ENCODE results near the gene BTBD6. TPM values are rescaled to one million over a fixed set of nuclear protein-coding genes. Genes with fewer than 3 reads are reported as not detected.

The BTBD6 gene
- total RNA-seq, 1 donor from 2014 or later, result 36.3 TPM

DNA sequence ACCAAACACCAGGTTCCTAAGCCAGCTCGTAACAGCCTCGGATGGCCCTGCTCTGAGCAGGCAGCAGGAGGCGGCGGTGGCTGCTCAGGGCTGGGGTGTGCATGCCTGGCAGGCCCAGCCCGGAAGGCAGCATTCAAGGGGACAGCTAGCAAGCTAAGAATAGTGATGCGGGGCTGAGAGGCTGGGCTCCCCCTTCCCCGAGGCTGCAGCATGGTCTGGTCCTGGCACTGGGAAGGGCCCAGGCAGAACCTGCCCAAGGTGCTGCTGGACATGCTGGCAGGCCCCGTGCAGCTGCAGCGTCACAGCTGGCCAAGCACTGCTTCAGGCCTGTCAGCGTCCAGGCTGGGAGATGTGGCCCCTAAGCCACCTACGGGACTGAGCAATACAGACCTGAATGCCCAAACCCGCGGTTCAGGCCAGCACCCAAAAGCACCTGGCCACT, 40.9 kb upstream of the BTBD6 start:
- Mint-ChIP-seq H3K36me3 (ENCODE audit: unreplicated experiment) (no peaks in the 10 kb centered on the region), H3K27me3 (ENCODE audit: unreplicated experiment) (peaks cover 10% of the 10 kb centered on the region), H3K27ac (ENCODE audit: unreplicated experiment) (no peak overlapping the region), H3K9me3 (ENCODE audit: unreplicated experiment) (peaks cover 6% of the 10 kb centered on the region), H3K4me1 (ENCODE audit: low read depth, unreplicated experiment) (peaks cover 5% of the 10 kb centered on the region), H3K4me3 (ENCODE audit: unreplicated experiment) (no peak overlapping the region)
- peak; percentile 42 for DNase-seq
- TF ChIP-seq, protein P1, sequence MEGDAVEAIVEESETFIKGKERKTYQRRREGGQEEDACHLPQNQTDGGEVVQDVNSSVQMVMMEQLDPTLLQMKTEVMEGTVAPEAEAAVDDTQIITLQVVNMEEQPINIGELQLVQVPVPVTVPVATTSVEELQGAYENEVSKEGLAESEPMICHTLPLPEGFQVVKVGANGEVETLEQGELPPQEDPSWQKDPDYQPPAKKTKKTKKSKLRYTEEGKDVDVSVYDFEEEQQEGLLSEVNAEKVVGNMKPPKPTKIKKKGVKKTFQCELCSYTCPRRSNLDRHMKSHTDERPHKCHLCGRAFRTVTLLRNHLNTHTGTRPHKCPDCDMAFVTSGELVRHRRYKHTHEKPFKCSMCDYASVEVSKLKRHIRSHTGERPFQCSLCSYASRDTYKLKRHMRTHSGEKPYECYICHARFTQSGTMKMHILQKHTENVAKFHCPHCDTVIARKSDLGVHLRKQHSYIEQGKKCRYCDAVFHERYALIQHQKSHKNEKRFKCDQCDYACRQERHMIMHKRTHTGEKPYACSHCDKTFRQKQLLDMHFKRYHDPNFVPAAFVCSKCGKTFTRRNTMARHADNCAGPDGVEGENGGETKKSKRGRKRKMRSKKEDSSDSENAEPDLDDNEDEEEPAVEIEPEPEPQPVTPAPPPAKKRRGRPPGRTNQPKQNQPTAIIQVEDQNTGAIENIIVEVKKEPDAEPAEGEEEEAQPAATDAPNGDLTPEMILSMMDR (IDR thresholded peaks at IDR 0.05; ENCODE audit: partially characterized antibody, unreplicated experiment), result no peak

GRCh38 chr14:105207996-105208737, 40.2 kb upstream of the BTBD6 start:
- peak; percentile 17 for DNase-seq
- TF ChIP-seq, protein P1 (IDR thresholded peaks at IDR 0.05; ENCODE audit: partially characterized antibody, unreplicated experiment), result no peak
- no peak overlapping the region for H3K4me3 Mint-ChIP-seq (ENCODE audit: unreplicated experiment)
- H3K27ac Mint-ChIP-seq (ENCODE audit: unreplicated experiment), result no peak overlapping the region
- no peaks in the 10 kb centered on the region for H3K36me3 Mint-ChIP-seq (ENCODE audit: unreplicated experiment)
- peaks cover 7% of the 10 kb centered on the region for H3K9me3 Mint-ChIP-seq (ENCODE audit: unreplicated experiment)
- H3K4me1 Mint-ChIP-seq (ENCODE audit: low read depth, unreplicated experiment), result peaks cover 7% of the 10 kb centered on the region
- peaks cover 7% of the 10 kb centered on the region for H3K27me3 Mint-ChIP-seq (ENCODE audit: unreplicated experiment)

DNA sequence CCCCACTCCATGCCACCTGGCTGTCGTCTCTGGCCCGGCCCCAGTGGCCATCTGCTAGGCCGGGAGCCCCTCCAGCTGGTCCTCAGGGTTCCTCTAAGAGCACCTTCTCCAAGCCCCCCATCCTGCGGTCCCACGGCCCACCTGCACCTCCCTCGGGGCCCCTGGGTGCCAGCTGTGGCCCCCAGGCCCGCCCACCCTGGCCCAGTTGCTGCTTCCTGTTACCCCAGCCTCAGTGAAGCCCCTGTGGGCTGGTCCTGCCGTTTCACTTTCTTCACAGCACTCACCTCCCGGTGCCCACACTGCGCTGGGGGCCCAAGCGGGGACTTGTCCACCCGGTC, 39.6 kb upstream of the BTBD6 start:
- H3K4me1 Mint-ChIP-seq (ENCODE audit: low read depth, unreplicated experiment), result peaks cover 12% of the 10 kb centered on the region
- peaks cover 10% of the 10 kb centered on the region for H3K27me3 Mint-ChIP-seq (ENCODE audit: unreplicated experiment)
- TF ChIP-seq, protein P1 (IDR thresholded peaks at IDR 0.05; ENCODE audit: partially characterized antibody, unreplicated experiment), result no peak
- H3K36me3 Mint-ChIP-seq (ENCODE audit: unreplicated experiment), result no peaks in the 10 kb centered on the region
- no peak overlapping the region for H3K27ac Mint-ChIP-seq (ENCODE audit: unreplicated experiment)
- DNase-seq, result no peak
- peaks cover 9% of the 10 kb centered on the region for H3K9me3 Mint-ChIP-seq (ENCODE audit: unreplicated experiment)
- no peak overlapping the region for H3K4me3 Mint-ChIP-seq (ENCODE audit: unreplicated experiment)

DNA sequence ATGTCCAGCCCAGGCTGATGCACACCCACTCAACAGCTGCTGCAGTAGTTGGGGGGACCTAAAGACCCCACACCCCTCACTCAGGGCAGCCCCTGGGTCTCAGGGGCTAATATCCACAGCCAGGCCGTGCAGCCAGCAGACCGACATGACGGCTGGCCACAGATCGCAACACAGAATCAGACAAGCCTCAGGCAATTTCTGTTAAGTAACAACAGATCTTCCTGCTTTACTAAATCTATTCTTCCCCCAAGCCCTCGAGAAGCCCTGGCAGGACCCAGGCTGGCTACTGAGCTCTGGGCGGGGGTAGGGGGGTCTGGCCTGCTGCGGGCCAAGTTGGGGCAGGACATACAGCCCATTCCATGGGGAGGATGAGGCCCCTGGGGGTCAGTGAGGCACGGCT, 39.2 kb upstream of the BTBD6 start:
- peak; percentile 16 for DNase-seq
- Mint-ChIP-seq H3K4me3 (ENCODE audit: unreplicated experiment) (no peak overlapping the region), H3K27me3 (ENCODE audit: unreplicated experiment) (peaks cover 10% of the 10 kb centered on the region), H3K9me3 (ENCODE audit: unreplicated experiment) (peaks cover 9% of the 10 kb centered on the region), H3K27ac (ENCODE audit: unreplicated experiment) (no peak overlapping the region), H3K36me3 (ENCODE audit: unreplicated experiment) (no peaks in the 10 kb centered on the region), H3K4me1 (ENCODE audit: low read depth, unreplicated experiment) (peaks cover 12% of the 10 kb centered on the region)
- TF ChIP-seq, protein P1 (IDR thresholded peaks at IDR 0.05; ENCODE audit: partially characterized antibody, unreplicated experiment), result no peak

DNA sequence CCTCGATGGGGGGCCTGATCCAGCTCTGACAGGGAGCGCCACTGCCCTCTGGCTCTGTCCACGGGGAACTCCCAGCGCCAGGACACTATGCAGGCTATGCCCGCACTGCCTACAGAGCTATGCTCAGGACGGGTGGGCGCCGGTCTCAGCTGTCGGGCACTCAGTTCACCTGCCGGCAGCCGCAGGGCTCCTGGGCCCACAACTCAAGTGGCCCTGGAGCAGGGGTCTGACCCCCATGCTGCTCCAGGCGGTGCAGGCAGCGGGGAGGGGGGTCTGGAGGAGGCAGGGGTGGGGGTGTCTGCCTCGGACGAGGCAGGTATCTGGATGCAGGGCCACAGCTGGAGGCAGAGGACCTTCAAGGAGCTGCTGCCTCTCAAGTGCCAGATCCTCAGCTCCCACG, 38.7 kb upstream of the BTBD6 start:
- H3K4me3 Mint-ChIP-seq (ENCODE audit: unreplicated experiment), result no peak overlapping the region
- DNase-seq, result peak; percentile 8
- no peak overlapping the region for H3K27ac Mint-ChIP-seq (ENCODE audit: unreplicated experiment)
- H3K27me3 Mint-ChIP-seq (ENCODE audit: unreplicated experiment), result peaks cover 8% of the 10 kb centered on the region
- TF ChIP-seq, protein P1 (IDR thresholded peaks at IDR 0.05; ENCODE audit: partially characterized antibody, unreplicated experiment), result no peak
- peaks cover 9% of the 10 kb centered on the region for H3K9me3 Mint-ChIP-seq (ENCODE audit: unreplicated experiment)
- H3K4me1 Mint-ChIP-seq (ENCODE audit: low read depth, unreplicated experiment), result peaks cover 12% of the 10 kb centered on the region
- no peaks in the 10 kb centered on the region for H3K36me3 Mint-ChIP-seq (ENCODE audit: unreplicated experiment)
